HL-60 (cell line): ENCODE measurements around the gene DZIP3.

Experiments used
- POLR2AphosphoS5 ChIP-seq: IDR thresholded peaks from 2 replicates; pipeline ENCODE4 v1.6.1; 2012; ENCODE audit warnings: low read depth
- TF ChIP-seq, protein P1 (sequence below): IDR thresholded peaks from one replicate; pipeline ENCODE4 v1.5.1; 2011; ENCODE audit warnings: low read length, control low read depth, inconsistent platforms; ENCODE audit not compliant: insufficient read depth

DNA sequence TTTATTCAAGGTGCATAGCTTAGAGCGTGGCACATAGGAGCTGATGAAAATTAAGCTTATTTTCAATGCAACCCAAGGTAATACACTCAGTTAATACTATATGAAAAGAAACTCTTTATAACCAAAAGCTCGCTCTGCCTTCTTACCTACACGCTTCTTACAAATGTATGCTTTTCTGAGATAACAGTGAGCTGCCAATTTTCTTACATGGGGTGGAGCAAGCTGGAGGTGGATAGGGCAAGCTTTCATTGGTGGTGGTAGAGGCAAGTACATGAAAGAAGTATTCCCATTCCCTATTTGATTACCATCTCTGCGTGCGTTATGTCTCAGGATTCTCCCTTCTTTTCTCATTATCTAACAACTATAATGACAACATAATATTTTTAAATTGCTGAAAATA lies 8.9 kb downstream of the DZIP3 start:
- TF ChIP-seq, protein P1, sequence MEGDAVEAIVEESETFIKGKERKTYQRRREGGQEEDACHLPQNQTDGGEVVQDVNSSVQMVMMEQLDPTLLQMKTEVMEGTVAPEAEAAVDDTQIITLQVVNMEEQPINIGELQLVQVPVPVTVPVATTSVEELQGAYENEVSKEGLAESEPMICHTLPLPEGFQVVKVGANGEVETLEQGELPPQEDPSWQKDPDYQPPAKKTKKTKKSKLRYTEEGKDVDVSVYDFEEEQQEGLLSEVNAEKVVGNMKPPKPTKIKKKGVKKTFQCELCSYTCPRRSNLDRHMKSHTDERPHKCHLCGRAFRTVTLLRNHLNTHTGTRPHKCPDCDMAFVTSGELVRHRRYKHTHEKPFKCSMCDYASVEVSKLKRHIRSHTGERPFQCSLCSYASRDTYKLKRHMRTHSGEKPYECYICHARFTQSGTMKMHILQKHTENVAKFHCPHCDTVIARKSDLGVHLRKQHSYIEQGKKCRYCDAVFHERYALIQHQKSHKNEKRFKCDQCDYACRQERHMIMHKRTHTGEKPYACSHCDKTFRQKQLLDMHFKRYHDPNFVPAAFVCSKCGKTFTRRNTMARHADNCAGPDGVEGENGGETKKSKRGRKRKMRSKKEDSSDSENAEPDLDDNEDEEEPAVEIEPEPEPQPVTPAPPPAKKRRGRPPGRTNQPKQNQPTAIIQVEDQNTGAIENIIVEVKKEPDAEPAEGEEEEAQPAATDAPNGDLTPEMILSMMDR: no peak
- no peak for TF ChIP-seq POLR2AphosphoS5
